Mammary epithelial cell (primary cell): ENCODE results near the gene TROAP.

ENCODE experiments used
- EZH2 ChIP-seq: IDR thresholded peaks from 2 replicates; pipeline ENCODE4 v1.6.1; 2012; ENCODE audit warnings: low read length, inconsistent platforms, borderline replicate concordance
- TF ChIP-seq, protein P1 (sequence below), 2 donors: IDR thresholded peaks in 1 of 2; conservative IDR thresholded peaks in 1 of 2; 2 replicates each; pipeline ENCODE4 v1.5.1; 2011 to 2012; ENCODE audit warnings: inconsistent platforms in 2 of 2, low read length in 2 of 2, mild to moderate bottlenecking in 2 of 2, control low read depth in 1 of 2, low read depth in 1 of 2; ENCODE audit not compliant: insufficient read depth in 1 of 2; ENCODE audit errors: extremely low read depth in 1 of 2

DNA sequence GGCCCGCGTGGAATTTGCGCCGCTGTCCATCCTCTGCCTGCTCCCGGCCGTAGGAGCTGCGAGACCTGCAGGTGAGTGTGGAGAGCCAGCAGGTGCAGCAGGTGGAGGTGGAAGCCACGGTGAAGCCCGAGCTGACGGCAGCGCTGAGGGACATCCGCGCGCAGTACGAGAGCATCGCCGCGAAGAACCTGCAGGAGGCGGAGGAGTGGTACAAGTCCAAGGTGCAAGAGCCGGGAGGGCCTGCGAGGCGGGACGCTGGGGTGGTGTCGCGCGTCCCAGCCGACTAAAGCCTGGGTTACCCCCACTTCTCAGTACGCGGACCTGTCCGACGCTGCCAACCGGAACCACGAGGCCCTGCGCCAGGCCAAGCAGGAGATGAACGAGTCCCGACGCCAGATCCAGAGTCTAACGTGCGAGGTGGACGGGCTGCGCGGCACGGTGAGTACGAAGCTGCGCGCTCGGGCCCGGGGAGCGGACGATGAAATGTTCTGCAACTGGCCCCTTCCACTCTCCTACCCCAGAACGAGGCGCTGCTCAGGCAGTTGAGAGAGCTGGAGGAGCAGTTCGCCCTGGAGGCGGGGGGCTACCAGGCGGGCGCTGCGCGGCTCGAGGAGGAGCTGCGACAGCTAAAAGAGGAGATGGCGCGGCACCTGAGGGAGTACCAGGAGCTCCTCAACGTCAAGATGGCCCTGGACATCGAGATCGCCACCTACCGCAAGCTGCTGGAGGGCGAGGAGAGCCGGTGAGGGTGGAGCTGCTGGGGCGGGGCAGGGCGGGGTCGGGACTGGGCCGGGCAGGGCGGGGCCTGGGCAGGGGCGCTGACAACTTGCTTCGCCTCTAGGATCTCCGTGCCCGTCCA is 26.0 kb upstream of the TROAP start:
- peak; percentile 0 for TF ChIP-seq EZH2
- TF ChIP-seq, protein P1, sequence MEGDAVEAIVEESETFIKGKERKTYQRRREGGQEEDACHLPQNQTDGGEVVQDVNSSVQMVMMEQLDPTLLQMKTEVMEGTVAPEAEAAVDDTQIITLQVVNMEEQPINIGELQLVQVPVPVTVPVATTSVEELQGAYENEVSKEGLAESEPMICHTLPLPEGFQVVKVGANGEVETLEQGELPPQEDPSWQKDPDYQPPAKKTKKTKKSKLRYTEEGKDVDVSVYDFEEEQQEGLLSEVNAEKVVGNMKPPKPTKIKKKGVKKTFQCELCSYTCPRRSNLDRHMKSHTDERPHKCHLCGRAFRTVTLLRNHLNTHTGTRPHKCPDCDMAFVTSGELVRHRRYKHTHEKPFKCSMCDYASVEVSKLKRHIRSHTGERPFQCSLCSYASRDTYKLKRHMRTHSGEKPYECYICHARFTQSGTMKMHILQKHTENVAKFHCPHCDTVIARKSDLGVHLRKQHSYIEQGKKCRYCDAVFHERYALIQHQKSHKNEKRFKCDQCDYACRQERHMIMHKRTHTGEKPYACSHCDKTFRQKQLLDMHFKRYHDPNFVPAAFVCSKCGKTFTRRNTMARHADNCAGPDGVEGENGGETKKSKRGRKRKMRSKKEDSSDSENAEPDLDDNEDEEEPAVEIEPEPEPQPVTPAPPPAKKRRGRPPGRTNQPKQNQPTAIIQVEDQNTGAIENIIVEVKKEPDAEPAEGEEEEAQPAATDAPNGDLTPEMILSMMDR (conservative IDR thresholded peaks at IDR 0.05 in 1 of 2, IDR thresholded peaks at IDR 0.05 in 1 of 2; ENCODE audit: extremely low read depth in 1 of 2, insufficient read depth in 1 of 2, low read depth in 1 of 2, low read length in 2 of 2), result peak in 1 of 2 donors; percentile 26
